Measurements from ENCODE around the gene TMEM184A. TPM values are rescaled to one million over a fixed set of nuclear protein-coding genes. Genes with fewer than 3 reads are reported as not detected.

Gene TMEM184A
- total and polyA plus RNA-seq, 2 experiments from 2014 or later: 14.5 to 24.7 TPM

DNA sequence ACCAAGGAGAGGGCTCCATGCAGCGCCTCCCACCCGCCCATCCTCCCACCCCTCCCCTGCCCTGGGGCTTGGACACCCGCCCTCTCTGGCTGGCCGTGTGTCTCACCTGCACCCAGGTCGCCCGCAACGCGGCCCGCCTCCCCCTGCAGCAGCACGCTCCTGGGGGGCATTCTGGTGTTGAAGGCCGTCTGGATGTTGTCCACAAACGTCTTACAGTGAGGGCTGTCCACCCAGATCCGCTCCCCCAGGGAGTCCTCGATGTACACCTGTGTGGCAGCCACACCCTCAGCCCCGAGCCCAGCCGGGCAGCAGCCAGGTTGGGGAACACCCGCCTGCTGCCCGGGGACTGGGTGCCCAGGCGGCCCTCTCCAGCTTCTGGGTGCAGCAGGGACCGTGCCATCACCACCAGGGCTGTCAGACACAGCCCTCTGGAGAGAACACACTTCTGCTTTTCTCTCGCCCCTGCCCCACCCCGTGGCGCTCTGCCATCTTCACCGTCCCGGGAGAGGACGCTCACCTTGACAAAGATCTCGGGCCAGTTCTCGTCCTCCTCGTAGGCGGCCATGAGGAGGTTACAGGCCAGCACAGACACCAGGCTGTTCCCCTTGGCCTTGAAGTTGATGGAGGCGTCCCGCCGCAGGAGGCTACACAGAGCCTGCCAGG, 56.5 kb downstream of the TMEM184A start:
- Histone ChIP-seq H3K27me3 (no peaks in the 10 kb centered on the region), H3K27ac (no peak overlapping the region), H3K79me2 (peaks cover 35% of the 10 kb centered on the region), H2AFZ (no peak overlapping the region), H3K4me2 (no peak overlapping the region), H3K9me2 (replicated peaks; ENCODE audit: insufficient read depth) (no peaks in the 10 kb centered on the region), H3K4me1 (ENCODE audit: insufficient read depth) (no peaks in the 10 kb centered on the region), H4K20me1 (ENCODE audit: insufficient read depth, poor library complexity, severe bottlenecking) (no peaks in the 10 kb centered on the region), H3K9me3 (ENCODE audit: low read depth) (no peaks in the 10 kb centered on the region), H3K4me3 (no peak overlapping the region), H3K36me3 (replicated peaks; ENCODE audit: insufficient read depth, low read depth) (no peaks in the 10 kb centered on the region)
- TF ChIP-seq CTCF (IDR thresholded peaks at IDR 0.05; ENCODE audit: poor library complexity): no peak
- no peak for TF ChIP-seq EZH2phosphoT487 (IDR thresholded peaks at IDR 0.05; ENCODE audit: low read depth, severe bottlenecking, unreplicated experiment)
- no peak for TF ChIP-seq EZH2 (IDR thresholded peaks at IDR 0.05; ENCODE audit: borderline replicate concordance)
- WGBS (ENCODE audit: low lambda C conversion rate, missing lambda C conversion rate): 95% methylated on average over 29 of the region's 33 CpGs
- DNase-seq (ENCODE audit: low spot score): no peak

- Histone ChIP-seq H3K9me3 (ENCODE audit: low read depth) (no peaks in the 10 kb centered on the region), H3K36me3 (replicated peaks; ENCODE audit: insufficient read depth, low read depth) (no peaks in the 10 kb centered on the region), H3K27me3 (no peaks in the 10 kb centered on the region), H3K9me2 (replicated peaks; ENCODE audit: insufficient read depth) (no peaks in the 10 kb centered on the region), H3K4me3 (no peak overlapping the region), H2AFZ (no peak overlapping the region), H4K20me1 (ENCODE audit: insufficient read depth, poor library complexity, severe bottlenecking) (no peaks in the 10 kb centered on the region), H3K4me1 (ENCODE audit: insufficient read depth) (no peaks in the 10 kb centered on the region), H3K79me2 (peaks cover 30% of the 10 kb centered on the region), H3K27ac (no peak overlapping the region), H3K4me2 (no peak overlapping the region)
- DNase-seq (ENCODE audit: low spot score): no peak
- 97% methylated on average over 40 of the region's 62 CpGs for WGBS (ENCODE audit: low lambda C conversion rate, missing lambda C conversion rate)
- TF ChIP-seq EZH2phosphoT487 (IDR thresholded peaks at IDR 0.05; ENCODE audit: low read depth, severe bottlenecking, unreplicated experiment) (no peak), CTCF (IDR thresholded peaks at IDR 0.05; ENCODE audit: poor library complexity) (no peak), EZH2 (IDR thresholded peaks at IDR 0.05; ENCODE audit: borderline replicate concordance) (no peak)
Observed at GRCh38 chr7:1498370-1499305, 57.4 kb downstream of the TMEM184A start.

DNA sequence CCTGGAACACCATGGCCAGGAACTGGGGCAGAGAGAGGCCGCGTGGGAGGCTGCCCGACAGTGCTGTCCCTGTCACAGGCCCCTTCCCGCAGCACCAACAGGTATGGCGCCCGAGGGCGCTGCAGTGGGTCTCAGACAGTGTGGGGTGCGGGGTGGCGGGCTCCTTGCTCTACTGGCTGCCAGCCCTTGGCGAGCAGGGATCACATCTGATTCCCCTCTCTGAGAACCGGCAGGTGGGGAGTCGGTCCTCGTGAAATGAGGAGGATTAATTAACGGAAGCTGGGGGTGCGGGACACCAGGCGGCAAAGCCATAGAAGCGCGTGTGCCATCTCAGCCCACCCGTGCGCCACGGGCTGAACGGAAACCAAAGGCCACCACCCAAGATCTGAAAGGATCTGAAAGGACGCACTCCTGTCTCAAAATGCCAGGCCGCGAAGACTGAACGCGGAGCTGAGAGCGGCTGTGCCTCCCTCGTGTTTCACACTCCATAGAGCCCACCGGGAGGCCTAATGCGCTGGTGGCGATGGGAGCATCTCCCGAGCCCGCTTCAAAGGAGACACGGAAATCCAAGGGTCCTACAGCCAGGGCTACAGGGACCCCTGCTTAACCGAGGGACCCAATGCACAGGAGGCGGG, 58.6 kb downstream of the TMEM184A start:
- no peaks in the 10 kb centered on the region for H4K20me1 ChIP-seq (ENCODE audit: insufficient read depth, poor library complexity, severe bottlenecking)
- peaks cover 18% of the 10 kb centered on the region for H3K79me2 ChIP-seq
- H3K4me2 ChIP-seq: no peak overlapping the region
- H3K9me2 ChIP-seq (replicated peaks; ENCODE audit: insufficient read depth): no peaks in the 10 kb centered on the region
- H3K4me3 ChIP-seq: no peak overlapping the region
- no peak overlapping the region for H2AFZ ChIP-seq
- DNase-seq (ENCODE audit: low spot score): no peak
- no peaks in the 10 kb centered on the region for H3K9me3 ChIP-seq (ENCODE audit: low read depth)
- TF ChIP-seq EZH2 (IDR thresholded peaks at IDR 0.05; ENCODE audit: borderline replicate concordance) (no peak), CTCF (IDR thresholded peaks at IDR 0.05; ENCODE audit: poor library complexity) (no peak), EZH2phosphoT487 (IDR thresholded peaks at IDR 0.05; ENCODE audit: low read depth, severe bottlenecking, unreplicated experiment) (no peak)
- H3K27ac ChIP-seq: no peak overlapping the region
- H3K27me3 ChIP-seq: no peaks in the 10 kb centered on the region
- no peaks in the 10 kb centered on the region for H3K4me1 ChIP-seq (ENCODE audit: insufficient read depth)
- no peaks in the 10 kb centered on the region for H3K36me3 ChIP-seq (replicated peaks; ENCODE audit: insufficient read depth, low read depth)
- WGBS (ENCODE audit: low lambda C conversion rate, missing lambda C conversion rate): 96% methylated on average over 37 of the region's 37 CpGs

All from hepatocyte (in vitro differentiated cells).